ENCODE data around the gene ARHGAP22.

ARHGAP22 gene

DNA sequence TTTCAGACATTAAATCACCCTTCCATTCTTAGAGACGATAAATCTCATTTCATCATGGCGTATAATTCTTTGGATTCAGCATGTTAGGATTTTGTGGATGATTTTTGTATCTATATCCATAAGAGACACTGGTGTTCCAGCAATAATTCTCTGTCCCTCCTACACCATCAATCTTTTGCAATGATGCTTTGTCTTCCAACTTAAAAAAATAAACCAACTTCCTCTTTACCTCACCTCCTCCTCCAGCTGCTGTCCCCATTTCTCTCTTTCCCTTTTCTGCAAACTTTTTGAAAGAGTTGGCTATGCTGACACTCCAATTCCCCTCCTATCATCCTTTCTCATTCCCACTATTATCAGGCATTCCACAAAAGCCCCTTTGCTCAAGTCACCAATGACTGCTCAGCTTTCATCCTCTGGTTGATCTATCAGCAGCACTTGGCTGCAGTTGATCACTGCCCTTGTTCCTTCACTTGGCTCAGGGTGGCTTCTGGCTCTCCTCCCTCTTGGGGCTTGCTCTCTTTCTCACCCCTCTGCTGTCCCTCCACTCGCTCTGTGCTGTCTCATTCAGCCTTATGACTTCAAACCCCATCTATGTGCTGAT is 130.0 kb downstream of the ARHGAP22 start:
- DNase-seq: no peak

DNA sequence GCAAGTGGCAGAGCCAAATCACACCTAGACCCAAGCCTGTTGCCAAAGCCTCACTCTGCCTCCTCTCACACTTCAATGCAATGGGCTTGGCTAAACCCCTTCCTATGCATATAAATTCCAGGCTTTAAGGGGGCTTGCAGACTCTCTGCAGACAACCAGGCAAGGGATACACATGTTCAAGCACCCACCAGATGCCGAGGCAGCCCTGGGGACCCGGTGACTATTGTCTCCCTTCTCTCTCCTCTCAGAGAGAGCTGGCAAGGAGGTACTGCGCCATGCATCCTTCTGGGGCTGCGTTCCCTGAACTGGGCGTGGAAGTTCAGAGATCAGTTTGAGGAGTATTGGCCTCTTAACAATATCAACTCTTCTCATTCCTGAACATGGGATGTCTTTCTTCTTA is 131.2 kb downstream of the ARHGAP22 start:
- DNase-seq: no peak

DNA sequence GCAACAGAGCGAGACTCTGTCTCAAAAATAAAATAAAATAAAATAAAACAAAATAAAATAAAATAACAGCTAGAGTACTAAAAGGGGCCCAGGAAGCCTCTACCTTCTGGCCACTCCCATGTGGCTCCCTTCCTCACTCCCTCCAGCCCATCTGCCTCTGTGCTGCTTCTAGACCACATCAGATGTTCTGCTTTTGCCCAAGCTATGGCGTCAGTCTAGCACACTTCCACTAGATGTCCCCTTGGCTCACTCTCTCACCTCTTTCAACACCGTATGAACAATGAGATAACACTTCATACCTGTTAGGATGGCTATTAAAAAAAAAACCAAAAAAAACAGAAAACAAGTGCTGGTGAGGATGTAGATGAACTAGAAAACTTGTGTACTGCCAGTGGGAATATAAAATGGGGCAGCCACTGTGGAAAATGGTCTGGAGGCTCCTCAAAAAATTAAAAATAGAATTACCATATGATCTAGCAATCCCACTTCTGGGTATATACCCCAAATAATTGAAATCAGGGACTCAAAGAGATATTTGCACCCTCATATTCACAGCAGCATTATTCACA is 132.3 kb downstream of the ARHGAP22 start:
- no peak for DNase-seq

GRCh38 chr10:48470893-48471805 is 133.7 kb downstream of the ARHGAP22 start:
- DNase-seq: no peak

GRCh38 chr10:48470115-48470892 is 134.6 kb downstream of the ARHGAP22 start:
- DNase-seq: no peak

- no peak for DNase-seq
These were observed 135.3 kb downstream of the ARHGAP22 start for GRCh38 chr10:48469516-48470020.

- no peak for DNase-seq
These were observed 135.9 kb downstream of the ARHGAP22 start for GRCh38 chr10:48468866-48469511.

DNA sequence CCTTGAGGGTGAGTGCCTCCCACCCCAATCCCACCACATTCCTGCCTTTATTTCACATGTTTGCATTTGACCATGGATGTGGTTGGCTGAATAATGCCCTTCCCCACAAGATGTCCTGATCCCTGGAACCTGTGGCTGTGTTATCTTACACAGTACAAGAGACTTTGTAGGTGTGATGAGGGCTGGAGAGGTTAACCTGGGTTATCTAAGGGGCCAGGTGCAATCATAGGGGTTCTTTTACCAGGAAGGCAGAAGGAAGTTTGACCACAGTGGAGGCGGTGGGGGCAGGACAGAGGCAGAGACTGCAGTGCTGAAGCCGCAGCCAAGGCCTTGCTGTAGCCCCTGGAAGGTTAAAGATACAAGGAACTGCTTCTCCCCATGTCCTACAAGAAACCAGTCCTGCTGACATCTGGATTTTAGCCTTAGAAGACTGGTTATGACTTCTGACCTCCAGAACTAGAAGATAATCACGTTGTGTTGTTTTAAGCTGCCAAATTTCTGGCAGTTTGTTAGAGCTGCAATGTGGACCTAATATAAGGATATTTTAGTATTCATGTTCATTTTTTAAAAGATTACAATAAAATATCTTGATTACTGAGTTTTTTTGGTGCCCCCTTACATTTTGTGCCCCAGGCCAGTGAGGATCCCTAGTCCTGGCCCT is 136.6 kb downstream of the ARHGAP22 start:
- no peak for DNase-seq

GRCh38 chr10:48467669-48468068 is 137.2 kb downstream of the ARHGAP22 start:
- no peak for DNase-seq

DNA sequence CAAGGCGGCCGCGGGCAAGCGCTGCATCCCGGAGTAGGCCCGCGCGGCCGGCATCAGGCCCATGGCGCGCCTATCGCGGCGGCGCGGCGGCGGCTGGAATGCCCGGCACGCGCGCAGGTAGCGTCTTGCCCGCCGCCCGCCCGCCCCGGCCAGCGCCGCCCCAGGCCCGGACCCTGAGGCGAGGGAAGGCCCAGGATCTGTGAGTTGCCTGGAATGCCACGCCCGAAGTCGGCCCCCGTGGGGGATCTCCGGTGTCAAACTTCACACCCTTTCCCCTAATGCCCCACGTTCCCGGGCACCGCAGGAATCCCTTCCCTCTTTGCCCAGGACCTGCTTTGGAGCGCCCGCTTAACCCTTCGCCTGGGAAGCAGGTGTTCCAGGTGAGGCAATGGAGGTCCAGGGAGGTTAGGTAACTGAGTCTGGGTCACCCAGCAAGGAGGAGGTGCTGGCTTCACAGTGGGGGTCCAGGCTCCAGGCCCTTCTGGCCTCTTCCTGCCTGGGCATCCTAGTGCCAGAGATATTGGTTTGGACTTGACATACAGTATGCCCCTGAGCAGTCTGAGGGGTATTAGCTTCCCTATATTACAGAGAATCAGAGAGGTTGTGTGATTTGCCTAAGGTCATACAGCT is 138.1 kb downstream of the ARHGAP22 start:
- no peak for DNase-seq

DNA sequence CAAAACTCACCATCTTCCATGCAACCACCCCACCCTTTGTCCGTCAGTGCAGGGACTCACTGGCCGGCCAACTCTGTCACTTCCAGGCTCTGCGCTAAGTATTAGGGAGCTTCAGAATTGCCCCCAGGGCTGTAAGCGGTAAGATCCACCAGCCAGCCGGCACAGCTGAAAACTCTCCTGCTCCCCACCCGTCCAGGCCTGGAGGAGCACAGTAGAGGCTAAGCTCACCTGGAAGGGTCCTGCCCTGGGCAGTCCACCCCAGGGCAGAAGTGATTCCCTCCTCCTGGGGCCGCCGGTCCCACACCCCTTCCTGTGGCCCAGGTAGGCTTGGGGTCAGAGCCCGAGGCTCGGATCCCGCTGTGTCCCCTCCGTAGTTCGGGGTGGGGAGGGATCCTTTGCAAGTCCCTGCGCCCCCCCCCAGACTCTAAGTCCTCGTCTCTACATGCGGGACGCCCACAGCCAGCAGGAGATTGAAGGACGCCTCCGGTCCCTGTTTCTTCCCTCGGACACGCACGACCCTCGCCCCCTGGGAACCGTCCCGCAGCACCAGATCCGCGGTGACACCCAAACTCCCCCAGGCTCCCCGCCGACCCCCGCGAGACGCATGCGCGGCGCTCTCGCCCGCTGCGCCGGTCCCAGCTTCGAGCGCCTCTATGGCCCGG is 138.9 kb downstream of the ARHGAP22 start:
- no peak for DNase-seq

- no peak for DNase-seq
These were observed 139.8 kb downstream of the ARHGAP22 start for GRCh38 chr10:48464871-48465736.

DNA sequence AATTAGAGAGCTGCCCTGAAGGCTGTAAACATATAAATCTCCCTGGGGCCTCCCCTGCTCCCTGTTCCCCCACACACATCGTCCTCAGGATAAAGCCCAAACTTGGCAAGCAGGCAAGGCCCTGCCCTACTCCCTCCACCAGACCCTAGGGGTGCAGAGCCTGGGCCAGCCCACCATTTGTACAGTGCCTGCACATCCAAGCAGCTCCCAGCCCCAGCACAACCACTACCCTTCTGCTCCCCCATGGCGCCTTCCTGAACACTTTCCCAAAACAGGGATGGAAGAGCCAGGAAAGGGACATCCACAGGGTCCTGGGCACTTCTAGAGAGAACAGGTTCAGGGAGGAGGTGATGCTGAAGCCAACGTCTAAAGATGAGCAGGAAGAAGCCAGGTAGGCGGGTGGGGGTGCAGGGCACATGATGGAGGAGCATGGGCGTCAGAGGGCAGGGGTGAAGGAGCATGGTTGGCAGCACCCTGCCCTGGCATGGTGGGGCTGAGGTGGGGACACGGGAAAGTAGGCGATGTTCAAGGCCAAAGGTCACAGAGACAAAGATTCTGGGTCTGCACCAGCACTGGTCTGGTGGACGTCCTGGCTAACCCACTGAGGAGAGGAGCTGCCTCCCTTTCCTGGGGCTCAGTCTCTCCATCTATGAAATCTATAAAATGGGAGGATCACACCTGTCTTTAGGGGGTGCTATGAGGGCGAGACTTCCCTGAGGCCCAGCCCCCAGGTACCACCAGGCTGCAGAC is 140.6 kb downstream of the ARHGAP22 start:
- DNase-seq: no peak

DNA sequence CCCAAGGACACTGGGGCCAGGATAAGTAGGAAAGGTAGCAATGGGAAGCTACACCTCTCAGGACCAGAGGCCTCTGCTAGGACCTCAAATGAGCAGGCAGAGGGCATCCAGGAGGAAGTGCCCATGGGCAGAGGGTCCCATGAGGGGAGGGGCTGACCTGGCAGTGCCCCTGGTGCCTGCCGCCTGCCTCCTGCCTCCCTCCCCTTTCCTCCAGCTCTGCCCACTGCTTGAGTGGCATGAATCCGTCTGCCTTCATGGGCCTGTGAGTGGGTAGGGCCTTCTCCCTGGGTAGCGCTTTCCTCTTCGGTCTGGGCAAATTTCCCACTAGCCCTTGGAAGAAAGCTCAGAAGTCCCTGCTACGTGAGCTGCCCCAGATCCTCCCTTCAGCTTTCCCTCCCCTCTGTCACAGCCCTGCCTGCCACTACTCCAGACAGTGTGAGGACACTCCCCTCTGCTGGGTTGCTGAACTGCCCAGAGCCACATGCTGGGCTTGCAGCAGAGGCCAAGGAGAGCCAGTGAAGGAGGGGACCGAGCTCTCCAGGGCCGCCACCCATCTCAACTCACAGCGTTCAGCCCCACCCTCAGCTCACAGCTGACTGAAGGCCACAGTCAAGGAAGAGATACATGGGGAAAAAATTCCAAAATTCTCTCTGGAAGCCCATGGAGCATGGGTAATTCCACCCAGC is 141.4 kb downstream of the ARHGAP22 start:
- no peak for DNase-seq

GRCh38 chr10:48462482-48463020 is 142.3 kb downstream of the ARHGAP22 start:
- DNase-seq: no peak

DNA sequence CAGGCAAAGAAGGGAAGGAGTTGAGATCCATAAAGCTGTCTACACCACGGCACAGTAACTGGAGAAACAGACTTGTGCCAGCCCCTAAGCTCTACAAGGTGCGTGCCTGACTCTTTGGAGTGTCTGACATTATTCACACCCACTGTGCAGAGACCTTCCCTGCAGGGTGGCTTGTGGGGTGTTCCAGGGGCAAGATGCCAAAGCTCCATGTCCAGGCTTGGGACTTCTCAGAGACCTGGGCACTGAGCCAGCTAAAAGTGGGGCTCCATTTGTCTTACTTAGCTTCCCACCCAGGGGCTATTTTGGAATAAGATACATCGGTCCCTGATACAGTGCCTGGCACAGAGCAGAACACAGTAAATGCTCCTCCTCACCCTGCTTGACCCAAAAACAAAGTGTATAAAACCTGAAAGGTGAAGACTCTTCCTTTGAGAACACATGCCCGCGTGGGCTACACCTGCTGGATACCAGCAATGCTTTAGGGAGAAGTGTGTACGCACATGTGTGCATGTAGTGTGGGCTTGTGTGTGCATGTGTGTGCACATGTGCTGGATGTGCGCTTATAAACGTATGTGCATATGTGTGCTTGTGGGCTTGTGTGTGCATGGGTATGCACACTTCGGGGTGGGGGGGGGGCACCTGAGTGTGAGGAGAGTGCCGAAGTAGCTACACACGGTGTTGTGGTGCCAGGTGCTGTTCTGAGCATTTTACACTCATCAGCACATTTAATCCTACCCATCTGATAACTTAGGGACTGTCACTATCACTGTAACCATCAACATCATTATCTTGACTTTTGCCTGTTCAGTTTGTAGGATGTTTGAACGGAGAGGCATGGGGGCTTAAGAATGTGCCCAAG is 143.0 kb downstream of the ARHGAP22 start:
- no peak for DNase-seq

- DNase-seq: no peak
These were observed 144.7 kb downstream of the ARHGAP22 start for GRCh38 chr10:48460182-48460581.

Data from NCI-H510A (cell line).